Fibroblast of mammary gland (primary cell): ENCODE data around the gene CHMP4A.
A peak's percentile ranks its signal among the peaks of the same experiment; 100 is the strongest.
"Not testable (repeated sequence)": the region's sequence is repeated elsewhere in the genome, so short reads cannot be mapped to it uniquely, and the experiment has no call there.

Source experiments
- DNase-seq: peaks from one replicate; pipeline ENCODE4 v3.0.0-alpha.2; 2010; ENCODE audit warnings: low read depth
- H3K4me3 ChIP-seq: 2 replicates; pipeline ENCODE4 v1.5.1; 2011; ENCODE audit warnings: low read depth, mild to moderate bottlenecking, low read length, moderate library complexity; ENCODE audit not compliant: control insufficient read depth
- TF ChIP-seq, protein P1 (sequence below): conservative IDR thresholded peaks from 2 replicates; pipeline ENCODE4 v1.5.1; 2011; ENCODE audit warnings: low read depth, low read length, inconsistent platforms; ENCODE audit not compliant: control insufficient read depth, insufficient read depth

The CHMP4A gene

GRCh38 chr14:24232645-24233537, 19.6 kb upstream of the CHMP4A start, which contains the start of gene GMPR2:
Gene GMPR2 (plus strand): TSS chr14:24232929. CDS start chr14:24233254, 325 bp downstream.
- peak; percentile 7 for DNase-seq
- TF ChIP-seq, protein P1, sequence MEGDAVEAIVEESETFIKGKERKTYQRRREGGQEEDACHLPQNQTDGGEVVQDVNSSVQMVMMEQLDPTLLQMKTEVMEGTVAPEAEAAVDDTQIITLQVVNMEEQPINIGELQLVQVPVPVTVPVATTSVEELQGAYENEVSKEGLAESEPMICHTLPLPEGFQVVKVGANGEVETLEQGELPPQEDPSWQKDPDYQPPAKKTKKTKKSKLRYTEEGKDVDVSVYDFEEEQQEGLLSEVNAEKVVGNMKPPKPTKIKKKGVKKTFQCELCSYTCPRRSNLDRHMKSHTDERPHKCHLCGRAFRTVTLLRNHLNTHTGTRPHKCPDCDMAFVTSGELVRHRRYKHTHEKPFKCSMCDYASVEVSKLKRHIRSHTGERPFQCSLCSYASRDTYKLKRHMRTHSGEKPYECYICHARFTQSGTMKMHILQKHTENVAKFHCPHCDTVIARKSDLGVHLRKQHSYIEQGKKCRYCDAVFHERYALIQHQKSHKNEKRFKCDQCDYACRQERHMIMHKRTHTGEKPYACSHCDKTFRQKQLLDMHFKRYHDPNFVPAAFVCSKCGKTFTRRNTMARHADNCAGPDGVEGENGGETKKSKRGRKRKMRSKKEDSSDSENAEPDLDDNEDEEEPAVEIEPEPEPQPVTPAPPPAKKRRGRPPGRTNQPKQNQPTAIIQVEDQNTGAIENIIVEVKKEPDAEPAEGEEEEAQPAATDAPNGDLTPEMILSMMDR, result no peak
- H3K4me3 ChIP-seq, result peak within 1 kb of the TSS; percentile 92

DNA sequence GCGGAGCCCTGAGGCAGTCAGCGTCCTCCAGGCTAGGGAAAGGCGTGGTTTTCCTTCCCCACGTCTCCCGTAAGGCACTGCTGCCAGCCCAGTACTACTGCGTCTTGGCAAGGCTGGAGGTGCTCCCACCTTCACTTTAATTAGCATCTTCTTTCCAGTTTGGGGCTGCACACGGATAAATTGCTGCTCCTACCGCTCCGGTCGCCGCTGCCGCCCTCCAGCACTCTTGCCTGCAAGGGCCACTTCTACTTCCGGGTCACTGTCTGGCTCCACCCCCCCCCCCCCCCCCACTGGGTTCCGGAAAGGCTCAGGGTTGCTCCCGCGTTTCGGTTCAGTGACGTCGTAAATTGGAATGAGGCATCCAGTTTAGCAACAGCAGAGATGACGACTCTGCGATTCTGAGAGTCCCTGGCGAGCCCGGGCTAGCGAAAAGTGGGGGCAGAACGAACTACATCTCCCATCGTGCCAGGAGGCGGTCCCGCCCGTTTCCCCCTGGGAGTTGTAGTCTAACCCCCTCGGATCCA, 18.9 kb upstream of the CHMP4A start, which contains the start of gene NEDD8:
TSS of gene NEDD8 (minus strand) at position 247 of the 524 bp plus-strand sequence. CDS start at position 147, 100 bp downstream.
- TF ChIP-seq, protein P1, result no peak
- H3K4me3 ChIP-seq, result peak within 1 kb of the TSS; percentile 92
- DNase-seq, result peak; percentile 98

DNA sequence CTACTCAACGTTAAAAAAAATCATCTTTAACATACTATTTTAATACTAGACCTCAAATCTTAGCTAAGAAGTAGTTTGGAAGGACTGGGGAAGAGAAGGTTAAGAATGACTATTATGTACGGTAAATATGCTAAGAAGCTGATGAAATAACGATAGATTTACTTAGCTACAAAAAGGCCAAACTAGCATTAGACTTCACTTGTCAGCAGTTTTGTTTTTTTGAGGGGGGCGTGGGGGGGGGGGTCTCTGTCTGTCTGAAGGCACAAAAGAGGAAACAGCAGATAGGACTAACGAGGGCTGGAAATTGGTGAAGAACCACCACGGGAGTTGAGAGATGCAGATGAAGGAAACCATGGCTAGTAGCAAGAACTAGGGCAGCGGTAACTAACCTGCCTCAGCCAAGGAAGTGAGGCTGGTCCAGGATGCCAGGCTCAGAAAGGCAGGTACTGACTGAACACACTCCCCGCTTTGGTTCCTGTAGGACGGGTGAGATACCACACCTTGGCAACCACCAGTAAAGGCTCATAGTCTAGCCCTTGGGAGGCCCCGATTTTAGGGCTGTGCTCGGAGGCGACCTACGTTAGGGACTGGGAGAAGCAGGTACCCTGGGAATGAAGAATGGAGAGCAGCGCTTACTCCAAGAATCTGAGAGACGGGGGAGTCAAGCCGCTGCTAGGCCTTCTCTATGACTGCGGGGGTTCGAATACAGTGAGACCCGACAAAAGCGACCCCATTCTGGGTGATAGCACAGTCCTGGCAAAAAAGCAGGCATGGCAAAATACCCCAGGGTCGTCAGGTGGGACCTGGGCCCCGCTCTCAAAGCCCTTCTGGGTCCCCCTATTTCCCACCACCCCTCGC, 18.2 kb upstream of the CHMP4A start:
- TF ChIP-seq, protein P1, result no peak
- DNase-seq, result no peak
- H3K4me3 ChIP-seq, result peak overlapping the region; percentile 92

GRCh38 chr14:24228902-24229301, 15.6 kb upstream of the CHMP4A start:
- TF ChIP-seq, protein P1, result no peak
- DNase-seq, result no peak
- H3K4me3 ChIP-seq, result no peak overlapping the region

DNA sequence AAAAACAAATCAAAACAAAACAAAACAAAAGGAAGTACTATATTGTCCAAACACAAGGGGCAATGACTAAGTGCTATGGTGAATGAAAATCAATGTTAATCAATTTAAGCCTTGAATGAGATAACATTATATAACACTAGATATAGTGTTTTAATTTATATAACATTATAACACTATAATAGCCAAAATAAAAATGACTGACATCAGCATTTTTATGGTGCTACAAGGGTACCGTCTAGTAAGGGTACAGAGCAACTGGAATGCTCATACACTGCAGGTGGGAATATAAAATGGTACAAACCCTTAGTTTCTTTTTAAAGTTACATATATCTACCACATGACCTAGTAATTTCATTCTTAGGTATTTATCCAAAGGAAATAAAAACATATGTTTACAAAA, 13.2 kb upstream of the CHMP4A start:
- DNase-seq, result no peak
- H3K4me3 ChIP-seq, result no peak overlapping the region
- TF ChIP-seq, protein P1, result no peak

- DNase-seq, result peak; percentile 73
- TF ChIP-seq, protein P1, result no peak
- H3K4me3 ChIP-seq, result no peak overlapping the region
These were observed 11.4 kb upstream of the CHMP4A start for GRCh38 chr14:24224618-24225071.

- not testable (repeated sequence) for DNase-seq, H3K4me3 ChIP-seq
These were observed 9.7 kb upstream of the CHMP4A start for GRCh38 chr14:24222987-24223386.
